H1 (cell line): ENCODE data around the gene FAHD1. TPM values are rescaled to one million over a fixed set of nuclear protein-coding genes. Genes with fewer than 3 reads are reported as not detected.

ENCODE experiments used
- CTCF ChIA-PET: fragments of 300-600 bp; sonication (Branson Sonifier 250); formaldehyde crosslinking; loops from one replicate; lab custom pipeline; 2021; ENCODE audit not compliant: partially characterized antibody; lab: Charles Lee
- POLR2A ChIA-PET: fragments of 300-600 bp; sonication (Branson Sonifier 250); formaldehyde crosslinking; loops from one replicate; lab custom pipeline; 2021; ENCODE audit warnings: inconsistent platforms; ENCODE audit not compliant: partially characterized antibody; lab: Charles Lee
- DNase-seq, 2 experiments: peaks; one replicate each; pipeline versions ENCODE4 v3.0.0 to v3.0.0-alpha.2; 2010 to 2022; ENCODE audit warnings: low spot score in 2 of 2, low read depth in 1 of 2, mixed read lengths in 1 of 2
- FAIRE-seq: peaks from 2 replicates; lab custom pipeline; 2011; peaks lifted over from hg19 to GRCh38; lab: Jason Lieb, UNC
- H2AFZ ChIP-seq: 2 replicates; pipeline ENCODE4 v1.8.1; 2012; ENCODE audit warnings: low read length, inconsistent platforms
- H2AK5ac ChIP-seq: 2 replicates; pipeline ENCODE4 v1.6.1; 2013; ENCODE audit warnings: low read depth, low read length
- H2BK120ac ChIP-seq: replicated peaks from 2 replicates; pipeline ENCODE3; 2013; ENCODE audit warnings: low read depth, low read length, inconsistent platforms
- H2BK12ac ChIP-seq: 2 replicates; pipeline ENCODE4 v1.6.1; 2013; ENCODE audit warnings: low read depth, low read length
- H2BK15ac ChIP-seq: 2 replicates; pipeline ENCODE4 v1.6.1; 2013; ENCODE audit warnings: low read length
- H2BK20ac ChIP-seq: 2 replicates; pipeline ENCODE4 v1.6.1; 2013; ENCODE audit warnings: low read length
- H2BK5ac ChIP-seq: 2 replicates; pipeline ENCODE4 v1.6.1; 2013; ENCODE audit warnings: low read depth, low read length
- H3K14ac ChIP-seq: 2 replicates; pipeline ENCODE4 v1.6.1; 2013; ENCODE audit warnings: inconsistent platforms; ENCODE audit not compliant: insufficient read length
- H3K18ac ChIP-seq: 2 replicates; pipeline ENCODE4 v1.6.1; 2013; ENCODE audit warnings: low read length; ENCODE audit errors: extremely low read depth
- H3K23ac ChIP-seq: 2 replicates; pipeline ENCODE4 v1.6.1; 2013; ENCODE audit warnings: inconsistent platforms; ENCODE audit not compliant: insufficient read length
- H3K23me2 ChIP-seq: 2 replicates; pipeline ENCODE4 v1.6.1; 2013; ENCODE audit warnings: low read depth, low read length
- H3K27ac ChIP-seq: 2 replicates; pipeline ENCODE4 v1.6.1; 2011; ENCODE audit warnings: low read depth, low read length, inconsistent platforms
- H3K27me3 ChIP-seq, 4 experiments: replicated peaks in 1 of 4; 1 replicate in 1 of 4; 2 replicates in 3 of 4; pipeline versions ENCODE4 v1.6.1 to v1.8.1; 2011 to 2013; ENCODE audit warnings: low read length in 3 of 4, mild to moderate bottlenecking in 3 of 4, inconsistent platforms in 2 of 4, mixed read lengths in 2 of 4, moderate library complexity in 1 of 4; ENCODE audit not compliant: control insufficient read depth in 3 of 4, insufficient read depth in 3 of 4; ENCODE audit errors: extremely low read depth in 1 of 4
- H3K36me3 ChIP-seq, 4 experiments: 2 replicates each; pipeline versions ENCODE4 v1.6.1 to v1.8.1; 2011 to 2013; ENCODE audit warnings: mild to moderate bottlenecking in 4 of 4, low read length in 3 of 4, moderate library complexity in 2 of 4, control low read depth in 1 of 4, inconsistent platforms in 1 of 4; ENCODE audit not compliant: insufficient read depth in 4 of 4, control insufficient read depth in 2 of 4
- H3K4ac ChIP-seq: replicated peaks from 2 replicates; pipeline ENCODE3; 2013; ENCODE audit warnings: low read length, low read depth, mixed read lengths, inconsistent platforms; ENCODE audit not compliant: insufficient read length
- H3K4me1 ChIP-seq, 4 experiments: replicated peaks in 1 of 4; 1 replicate in 1 of 4; 2 replicates in 3 of 4; pipeline versions ENCODE4 v1.6.1 to v1.8.1; 2011 to 2013; ENCODE audit warnings: low read length in 3 of 4, inconsistent platforms in 2 of 4, mixed read lengths in 1 of 4; ENCODE audit not compliant: insufficient read depth in 4 of 4, control insufficient read depth in 3 of 4
- H3K4me2 ChIP-seq, 2 experiments: 2 replicates each; pipeline versions ENCODE4 v1.6.1 to v1.8.1; 2011 to 2013; ENCODE audit warnings: low read depth in 2 of 2, low read length in 2 of 2, control low read depth in 1 of 2, inconsistent platforms in 1 of 2, mild to moderate bottlenecking in 1 of 2; ENCODE audit not compliant: insufficient read depth in 1 of 2
- H3K4me3 ChIP-seq, 4 experiments: fragments of 200-600, 300-600 bp in 1 of 4; sonication (generic), shearing (Covaris generic), sonication (Bioruptor Twin) in 1 of 4; 2 replicates each; pipeline versions ENCODE4 v1.5.1 to v1.8.1; 2011 to 2016; ENCODE audit warnings: low read length in 4 of 4, low read depth in 3 of 4, control low read depth in 2 of 4, inconsistent platforms in 2 of 4, mild to moderate bottlenecking in 2 of 4, mixed read lengths in 1 of 4, moderate library complexity in 1 of 4; ENCODE audit not compliant: insufficient read depth in 2 of 4; ENCODE audit errors: extremely low read depth in 1 of 4
- H3K56ac ChIP-seq: replicated peaks from 2 replicates; pipeline ENCODE3; 2013; ENCODE audit warnings: low read depth, mild to moderate bottlenecking, mixed read lengths, low read length, inconsistent platforms; ENCODE audit not compliant: insufficient read length
- H3K79me1 ChIP-seq: 2 replicates; pipeline ENCODE4 v1.6.1; 2013; ENCODE audit warnings: low read depth, low read length, control low read depth
- H3K79me2 ChIP-seq, 2 experiments: 2 replicates each; pipeline versions ENCODE4 v1.6.1 to v1.8.1; 2012 to 2013; ENCODE audit warnings: low read length in 2 of 2, mild to moderate bottlenecking in 2 of 2, inconsistent platforms in 1 of 2; ENCODE audit not compliant: insufficient read depth in 2 of 2, control insufficient read depth in 1 of 2
- H3K9ac ChIP-seq, 4 experiments: replicated peaks in 1 of 4; 1 replicate in 1 of 4; 2 replicates in 3 of 4; pipeline versions ENCODE4 v1.6.1 to v1.8.1; 2011 to 2013; ENCODE audit warnings: low read depth in 3 of 4, low read length in 3 of 4, control low read depth in 2 of 4, mild to moderate bottlenecking in 2 of 4, moderate library complexity in 2 of 4, inconsistent platforms in 1 of 4; ENCODE audit errors: extremely low read depth in 1 of 4
- H3K9me3 ChIP-seq, 2 experiments: 2 replicates each; pipeline versions ENCODE4 v1.6.1 to v1.8.1; 2012 to 2013; ENCODE audit warnings: mild to moderate bottlenecking in 2 of 2, moderate library complexity in 2 of 2, control low read depth in 1 of 2, inconsistent platforms in 1 of 2, low read depth in 1 of 2, low read length in 1 of 2, mixed read lengths in 1 of 2; ENCODE audit not compliant: insufficient read depth in 2 of 2
- H4K20me1 ChIP-seq, 2 experiments: replicated peaks in 1 of 2; 2 replicates each; pipeline versions ENCODE3 to v1.8.1; 2011 to 2013; ENCODE audit warnings: inconsistent platforms in 2 of 2, low read length in 2 of 2, mild to moderate bottlenecking in 1 of 2; ENCODE audit not compliant: insufficient read depth in 2 of 2, control insufficient read depth in 1 of 2
- H4K5ac ChIP-seq: 2 replicates; pipeline ENCODE4 v1.6.1; 2013; ENCODE audit warnings: low read length, low read depth, mixed read lengths, inconsistent platforms; ENCODE audit not compliant: insufficient read length
- H4K8ac ChIP-seq: 2 replicates; pipeline ENCODE4 v1.8.0; 2013; ENCODE audit warnings: mild to moderate bottlenecking, moderate library complexity, low read length, inconsistent platforms; ENCODE audit not compliant: insufficient read depth; ENCODE audit errors: extremely low read depth
- H4K91ac ChIP-seq: replicated peaks from 2 replicates; pipeline ENCODE3; 2013; ENCODE audit warnings: low read length, mixed read lengths, inconsistent platforms; ENCODE audit not compliant: insufficient read length
- BACH1 ChIP-seq: IDR thresholded peaks from 2 replicates; pipeline ENCODE4 v1.6.1; 2012; ENCODE audit warnings: low read length, improper control_type of control experiment
- FOSL1 ChIP-seq: IDR thresholded peaks from 2 replicates; pipeline ENCODE4 v1.6.1; 2011; ENCODE audit warnings: mild to moderate bottlenecking, low read depth, low read length, moderate library complexity; ENCODE audit not compliant: insufficient read depth
- KDM1A ChIP-seq: fragments of 200-600, 300-600 bp; sonication (generic); IDR thresholded peaks from 2 replicates; pipeline ENCODE4 v1.7.1; 2016; ENCODE audit warnings: mild to moderate bottlenecking, low read length, borderline replicate concordance
- KDM5A ChIP-seq: fragments of 200-600 bp; IDR thresholded peaks from 2 replicates; pipeline ENCODE4 v1.7.1; 2012; ENCODE audit warnings: mild to moderate bottlenecking, low read length, inconsistent platforms, mixed read lengths
- NRF1 ChIP-seq: IDR thresholded peaks from 2 replicates; pipeline ENCODE4 v1.6.1; 2011; ENCODE audit warnings: mild to moderate bottlenecking, low read depth, low read length, improper control_type of control experiment
- PHF8 ChIP-seq: fragments of 200-600 bp; sonication (generic); conservative IDR thresholded peaks from 2 replicates; pipeline ENCODE4 v1.7.1; 2012; ENCODE audit warnings: low read depth, mild to moderate bottlenecking, inconsistent platforms, low read length, moderate library complexity
- RAD21 ChIP-seq, 2 experiments: IDR thresholded peaks in 1 of 2; conservative IDR thresholded peaks in 1 of 2; 2 replicates each; pipeline ENCODE4 v1.6.1; 2011; ENCODE audit warnings: low read depth in 2 of 2, low read length in 2 of 2, improper control_type of control experiment in 1 of 2, inconsistent platforms in 1 of 2, mild to moderate bottlenecking in 1 of 2, moderate library complexity in 1 of 2
- RFX5 ChIP-seq: IDR thresholded peaks from 2 replicates; pipeline ENCODE4 v1.6.1; 2011; ENCODE audit warnings: low read depth, low read length, improper control_type of control experiment, borderline replicate concordance
- SIX5 ChIP-seq: IDR thresholded peaks from 2 replicates; pipeline ENCODE4 v1.6.1; 2011; ENCODE audit warnings: mild to moderate bottlenecking, low read depth, low read length
- SP4 ChIP-seq: IDR thresholded peaks from 2 replicates; pipeline ENCODE4 v1.6.1; 2012; ENCODE audit warnings: low read length, inconsistent platforms
- SRF ChIP-seq: IDR thresholded peaks from 2 replicates; pipeline ENCODE4 v1.6.1; 2011; ENCODE audit warnings: mild to moderate bottlenecking, low read depth, low read length, moderate library complexity
- TCF12 ChIP-seq: IDR thresholded peaks from 2 replicates; pipeline ENCODE4 v1.6.1; 2011; ENCODE audit warnings: low read depth, mild to moderate bottlenecking, low read length
- ZNF274 ChIP-seq: IDR thresholded peaks from 2 replicates; pipeline ENCODE4 v1.7.0; 2012; ENCODE audit warnings: low read length, borderline replicate concordance; ENCODE audit errors: extremely low read depth
- WGBS, 2 experiments: shearing (Covaris generic) in 1 of 2; methylation state at CpG; one replicate each; pipeline versions ENCODE4 v1.1.6 to v1.1.7; 2013 to 2015; ENCODE audit warnings: low lambda C conversion rate in 2 of 2, mixed read lengths in 2 of 2, inconsistent platforms in 1 of 2, low coverage in 1 of 2, missing lambda C conversion rate in 1 of 2; ENCODE audit not compliant: insufficient replicate concordance in 2 of 2, insufficient coverage in 1 of 2, insufficient read length in 1 of 2; ENCODE audit errors: extremely low coverage in 1 of 2, missing lambda C conversion rate in 1 of 2; 5-methylcytosine and 5-hydroxymethylcytosine counted together
- polyA plus RNA-seq, 7 experiments: library from polyadenylated mRNA; depleted of rRNA in 3 of 7; stranded (reverse) in 5 of 7; unstranded in 2 of 7; fragments of >200 nt in 5 of 7; fragments of 200-250 nt in 2 of 7; gene quantifications; 1 replicate in 5 of 7; 2 replicates in 1 of 7; 4 replicates in 1 of 7; pipeline versions ENCODE4 v1.2.1 to v1.2.3, GENCODE V29; 2011 to 2013; ENCODE audit warnings: missing spikeins in 2 of 7, mixed read lengths in 2 of 7
- total RNA-seq: library from RNA; stranded (reverse); fragmentation: NEBNext Ultra II Directional; extraction: Animal tissue kit (Norgen Biotek cat#: 25700); gene quantifications from 2 replicates; pipeline ENCODE4 v1.2.1, GENCODE V29; 2021
- TF ChIP-seq, protein P1 (sequence below): IDR thresholded peaks from 2 replicates; pipeline ENCODE4 v1.6.1; 2011; ENCODE audit warnings: low read length, improper control_type of control experiment

FAHD1 gene
- total and polyA plus RNA-seq, 2 of the 8 experiments (the other 6 are each of a cell fraction or from before 2014, with no cell fraction given), result 20.4 to 31.9 TPM

GRCh38 chr16:1859650-1860049 is 32.6 kb downstream of the FAHD1 start:
- peaks cover 0 to 6% (median 2%) of the 10 kb centered on the region in 4 experiments; a peak in 6 of 7 replicates for H3K27me3 ChIP-seq
- H4K91ac ChIP-seq, result no peak overlapping the region
- no peak overlapping the region for H3K23ac ChIP-seq
- no peaks in the 10 kb centered on the region for H3K23me2 ChIP-seq
- H3K18ac ChIP-seq, result no peak overlapping the region
- no peak overlapping the region for H2BK5ac ChIP-seq
- WGBS, 2 experiments, result 49% methylated on average over 8 of the region's 8 CpGs; no CpG with 5 or more reads in 1 of the 2 experiments
- no peaks in the 10 kb centered on the region for H3K36me3 ChIP-seq
- DNase-seq (no peak), FAIRE-seq (no peak)
- no peaks in the 10 kb centered on the region for H4K20me1 ChIP-seq
- H2BK15ac ChIP-seq, result no peak overlapping the region
- no peak overlapping the region for H4K8ac ChIP-seq
- ChIA-PET CTCF (interaction anchor here (1.3 to 1.4 kb wide), 2 partner anchors 64 to 72 kb away, joined by 4 read pairs; no protein-coding TSS in a partner anchor), POLR2A (interaction anchor here (0.8 to 4.1 kb wide), 4 partner anchors 10 to 105 kb away, joined by 3 to 19 read pairs (median 5); partner anchors contain the start of genes FAHD1, HAGH and RPS2)
- H3K4ac ChIP-seq, result no peak overlapping the region
- no peak overlapping the region for H3K4me2 ChIP-seq
- H2AFZ ChIP-seq, result no peak overlapping the region
- H2BK20ac ChIP-seq, result no peak overlapping the region
- H3K79me1 ChIP-seq, result no peaks in the 10 kb centered on the region
- H3K56ac ChIP-seq, result no peak overlapping the region
- H2BK120ac ChIP-seq, result no peak overlapping the region
- H3K4me3 ChIP-seq, result no peak overlapping the region
- H2BK12ac ChIP-seq, result no peak overlapping the region
- no peak overlapping the region for H4K5ac ChIP-seq
- no peaks in the 10 kb centered on the region for H3K79me2 ChIP-seq
- H3K4me1 ChIP-seq, result no peaks in the 10 kb centered on the region
- no peak overlapping the region for H3K27ac ChIP-seq
- H3K14ac ChIP-seq, result no peak overlapping the region
- H2AK5ac ChIP-seq, result no peak overlapping the region
- H3K9ac ChIP-seq, result no peak overlapping the region
- no peaks in the 10 kb centered on the region for H3K9me3 ChIP-seq
- TF ChIP-seq BACH1 (no peak), ZNF274 (no peak), KDM1A (no peak), FOSL1 (no peak), PHF8 (no peak), SRF (no peak), SP4 (no peak), SIX5 (no peak), KDM5A (no peak), RAD21 (IDR thresholded peaks at IDR 0.05 in 1 of 2, conservative IDR thresholded peaks at IDR 0.05 in 1 of 2; ENCODE audit: low read depth in 2 of 2, low read length in 2 of 2) (no peak), TCF12 (no peak), NRF1 (no peak), RFX5 (no peak)
- TF ChIP-seq, protein P1, sequence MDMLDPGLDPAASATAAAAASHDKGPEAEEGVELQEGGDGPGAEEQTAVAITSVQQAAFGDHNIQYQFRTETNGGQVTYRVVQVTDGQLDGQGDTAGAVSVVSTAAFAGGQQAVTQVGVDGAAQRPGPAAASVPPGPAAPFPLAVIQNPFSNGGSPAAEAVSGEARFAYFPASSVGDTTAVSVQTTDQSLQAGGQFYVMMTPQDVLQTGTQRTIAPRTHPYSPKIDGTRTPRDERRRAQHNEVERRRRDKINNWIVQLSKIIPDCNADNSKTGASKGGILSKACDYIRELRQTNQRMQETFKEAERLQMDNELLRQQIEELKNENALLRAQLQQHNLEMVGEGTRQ, result no peak
